WI38 (cell line): ENCODE measurements around the gene ACE.

Experiments
- H3K4me3 ChIP-seq: 2 replicates; pipeline ENCODE4 v1.5.1; 2011; ENCODE audit warnings: low read depth, mild to moderate bottlenecking, control low read depth, low read length
- TF ChIP-seq, protein P1 (sequence below): IDR thresholded peaks from 2 replicates; pipeline ENCODE4 v1.5.1; 2012; ENCODE audit warnings: low read depth, mild to moderate bottlenecking, control low read depth, low read length

Gene ACE

DNA sequence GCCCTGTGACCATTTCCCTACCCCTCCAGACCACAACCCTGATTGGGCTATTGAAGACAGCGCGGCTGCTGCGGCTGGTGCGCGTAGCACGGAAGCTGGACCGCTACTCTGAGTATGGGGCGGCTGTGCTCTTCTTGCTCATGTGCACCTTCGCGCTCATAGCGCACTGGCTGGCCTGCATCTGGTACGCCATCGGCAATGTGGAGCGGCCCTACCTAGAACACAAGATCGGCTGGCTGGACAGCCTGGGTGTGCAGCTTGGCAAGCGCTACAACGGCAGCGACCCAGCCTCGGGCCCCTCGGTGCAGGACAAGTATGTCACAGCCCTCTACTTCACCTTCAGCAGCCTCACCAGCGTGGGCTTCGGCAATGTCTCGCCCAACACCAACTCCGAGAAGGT is 58.8 kb downstream of the ACE start:
- TF ChIP-seq, protein P1, sequence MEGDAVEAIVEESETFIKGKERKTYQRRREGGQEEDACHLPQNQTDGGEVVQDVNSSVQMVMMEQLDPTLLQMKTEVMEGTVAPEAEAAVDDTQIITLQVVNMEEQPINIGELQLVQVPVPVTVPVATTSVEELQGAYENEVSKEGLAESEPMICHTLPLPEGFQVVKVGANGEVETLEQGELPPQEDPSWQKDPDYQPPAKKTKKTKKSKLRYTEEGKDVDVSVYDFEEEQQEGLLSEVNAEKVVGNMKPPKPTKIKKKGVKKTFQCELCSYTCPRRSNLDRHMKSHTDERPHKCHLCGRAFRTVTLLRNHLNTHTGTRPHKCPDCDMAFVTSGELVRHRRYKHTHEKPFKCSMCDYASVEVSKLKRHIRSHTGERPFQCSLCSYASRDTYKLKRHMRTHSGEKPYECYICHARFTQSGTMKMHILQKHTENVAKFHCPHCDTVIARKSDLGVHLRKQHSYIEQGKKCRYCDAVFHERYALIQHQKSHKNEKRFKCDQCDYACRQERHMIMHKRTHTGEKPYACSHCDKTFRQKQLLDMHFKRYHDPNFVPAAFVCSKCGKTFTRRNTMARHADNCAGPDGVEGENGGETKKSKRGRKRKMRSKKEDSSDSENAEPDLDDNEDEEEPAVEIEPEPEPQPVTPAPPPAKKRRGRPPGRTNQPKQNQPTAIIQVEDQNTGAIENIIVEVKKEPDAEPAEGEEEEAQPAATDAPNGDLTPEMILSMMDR, result no peak

DNA sequence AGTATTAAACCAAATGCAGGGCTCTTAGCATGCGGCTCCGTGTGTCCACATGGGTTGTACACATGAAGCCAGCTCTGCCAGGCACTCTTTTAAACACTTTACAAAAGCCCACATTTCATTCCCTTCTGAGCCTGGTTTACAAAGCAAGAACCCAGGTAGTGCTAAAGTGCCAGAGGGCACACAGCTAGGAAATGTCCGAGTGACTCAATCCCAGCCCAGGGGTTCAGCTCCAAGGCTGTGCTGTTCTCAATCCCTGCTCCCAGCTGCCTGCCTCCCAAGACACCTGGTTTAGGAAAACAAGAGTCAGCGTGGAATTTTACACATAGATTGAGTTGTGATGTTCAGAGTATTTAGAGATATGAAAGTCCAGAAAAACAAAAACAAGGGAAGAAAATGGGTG is 60.1 kb downstream of the ACE start:
- TF ChIP-seq, protein P1, result no peak
- H3K4me3 ChIP-seq, result no peak overlapping the region

More for the DNA sequence above, 58.8 kb downstream of the ACE start:
- H3K4me3 ChIP-seq, result no peak overlapping the region

DNA sequence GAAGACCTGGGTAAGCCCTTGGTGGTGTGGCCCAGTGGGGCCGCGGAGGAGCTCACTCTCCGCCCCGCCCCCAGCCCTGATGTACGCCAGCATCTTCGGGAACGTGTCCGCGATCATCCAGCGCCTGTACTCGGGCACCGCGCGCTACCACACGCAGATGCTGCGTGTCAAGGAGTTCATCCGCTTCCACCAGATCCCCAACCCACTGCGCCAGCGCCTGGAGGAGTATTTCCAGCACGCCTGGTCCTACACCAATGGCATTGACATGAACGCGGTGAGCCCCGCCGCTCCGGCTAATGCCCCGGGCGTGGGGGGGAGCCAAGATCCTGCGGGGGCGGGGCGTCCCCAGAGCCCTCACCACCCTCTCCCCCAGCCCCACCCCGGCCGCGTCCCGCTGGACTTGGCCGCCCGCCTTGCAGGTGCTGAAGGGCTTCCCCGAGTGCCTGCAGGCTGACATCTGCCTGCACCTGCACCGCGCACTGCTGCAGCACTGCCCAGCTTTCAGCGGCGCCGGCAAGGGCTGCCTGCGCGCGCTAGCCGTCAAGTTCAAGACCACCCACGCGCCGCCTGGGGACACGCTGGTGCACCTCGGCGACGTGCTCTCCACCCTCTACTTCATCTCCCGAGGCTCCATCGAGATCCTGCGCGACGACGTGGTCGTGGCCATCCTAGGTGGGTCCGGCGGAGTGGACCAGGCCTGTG is 61.3 kb downstream of the ACE start:
- TF ChIP-seq, protein P1, result no peak
- no peak overlapping the region for H3K4me3 ChIP-seq

DNA sequence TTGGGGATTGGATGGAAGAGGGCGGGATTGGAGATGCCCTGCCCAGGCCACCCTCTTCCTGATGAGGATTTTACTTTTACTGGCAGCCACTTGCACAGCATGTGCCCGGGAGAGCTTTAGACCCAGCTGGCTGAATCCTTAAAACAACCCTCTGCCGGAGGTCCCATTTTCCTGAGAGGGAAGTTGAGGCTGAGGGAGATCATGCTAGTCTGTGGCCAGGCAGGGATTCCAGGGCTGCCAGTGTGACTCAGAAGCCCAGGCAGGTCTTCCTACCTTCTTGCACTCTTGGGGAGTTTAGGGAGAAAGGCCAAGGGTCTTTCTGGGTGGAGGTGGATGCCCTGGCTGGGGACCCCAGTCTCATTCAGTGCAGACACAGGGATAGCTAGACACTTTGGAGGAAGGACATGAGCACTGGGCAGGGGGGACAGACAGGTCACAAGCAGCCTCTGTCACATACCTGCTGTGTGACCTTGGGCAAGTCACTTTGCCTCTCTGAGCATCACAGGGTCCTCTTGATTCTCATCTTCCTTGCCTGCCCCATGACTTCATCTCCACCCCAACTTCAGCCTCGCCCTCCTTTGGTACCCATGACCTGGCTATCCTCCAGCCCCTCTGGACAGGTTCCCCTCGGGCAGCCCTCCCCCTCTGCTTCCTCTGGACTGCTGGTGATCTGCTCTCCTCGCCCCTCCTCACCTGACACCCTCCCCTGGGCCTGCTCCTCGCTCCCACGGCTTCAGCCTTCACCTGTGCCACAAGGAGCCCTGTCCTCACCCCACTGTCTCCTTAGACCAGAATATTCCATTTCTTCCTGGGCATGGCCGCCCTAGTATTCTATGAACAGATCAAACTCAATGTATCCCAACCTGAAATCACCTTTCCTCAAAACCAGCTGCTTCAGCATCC is 62.1 kb downstream of the ACE start:
- no peak overlapping the region for H3K4me3 ChIP-seq
- TF ChIP-seq, protein P1, result no peak

DNA sequence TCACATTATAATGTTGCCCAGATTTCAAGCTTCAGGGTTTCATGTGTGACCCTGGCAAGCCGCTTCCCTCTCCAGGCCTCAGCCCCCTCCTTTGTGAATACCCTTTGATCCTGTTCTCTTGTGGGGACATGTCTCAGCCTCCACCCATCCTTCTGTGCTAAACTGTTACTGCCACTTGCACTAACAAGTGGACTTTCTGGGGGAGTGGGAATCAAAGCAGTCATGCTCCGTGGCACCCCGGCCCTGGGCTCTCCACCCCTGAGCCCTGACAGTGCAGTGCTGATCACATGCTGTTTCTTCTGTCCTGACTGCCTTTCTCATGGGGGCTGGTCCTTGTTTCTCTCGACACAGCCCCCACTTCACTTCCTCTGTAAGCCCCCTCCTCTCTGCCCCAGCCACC is 63.7 kb downstream of the ACE start:
- no peak overlapping the region for H3K4me3 ChIP-seq
- TF ChIP-seq, protein P1, result no peak

DNA sequence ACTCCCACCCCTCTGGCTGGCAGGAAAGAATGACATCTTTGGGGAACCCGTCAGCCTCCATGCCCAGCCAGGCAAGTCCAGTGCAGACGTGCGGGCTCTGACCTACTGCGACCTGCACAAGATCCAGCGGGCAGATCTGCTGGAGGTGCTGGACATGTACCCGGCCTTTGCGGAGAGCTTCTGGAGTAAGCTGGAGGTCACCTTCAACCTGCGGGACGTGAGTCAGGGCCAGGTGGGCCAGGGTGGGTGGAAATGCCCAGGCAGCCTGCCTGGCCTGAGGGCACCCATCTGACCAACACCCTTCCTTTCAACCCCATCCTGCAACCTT is 65.3 kb downstream of the ACE start:
- TF ChIP-seq, protein P1, result no peak

More for the DNA sequence above, 65.3 kb downstream of the ACE start:
- H3K4me3 ChIP-seq, result no peak overlapping the region
